DOHH2 (cell line): ENCODE data around the gene NFKB1.

Experiments used
- H3F3A ChIP-seq: fragments of 200-600 bp; sonication (generic), shearing (Covaris generic); 2 replicates; pipeline ENCODE4 v1.6.0; 2016; ENCODE audit warnings: antibody characterized with exemption, mild to moderate bottlenecking; ENCODE audit not compliant: control insufficient read depth, insufficient read depth
- H3K27ac ChIP-seq: fragments of 200-600 bp; sonication (generic); 2 replicates; pipeline ENCODE4 v1.5.1; 2014; ENCODE audit warnings: low read depth, mild to moderate bottlenecking, low read length, moderate library complexity
- H3K27me3 ChIP-seq: fragments of 200-600 bp; sonication (generic); 2 replicates; pipeline ENCODE4 v1.6.1; 2014; ENCODE audit warnings: mild to moderate bottlenecking, low read length, mixed read lengths; ENCODE audit not compliant: control insufficient read depth
- H3K36me3 ChIP-seq: fragments of 200-600 bp; sonication (generic); 2 replicates; pipeline ENCODE4 v1.6.1; 2014; ENCODE audit warnings: mild to moderate bottlenecking, low read length, moderate library complexity, mixed read lengths; ENCODE audit not compliant: control insufficient read depth
- H3K4me1 ChIP-seq: fragments of 200-600 bp; sonication (generic); 2 replicates; pipeline ENCODE4 v1.6.1; 2014; ENCODE audit warnings: mild to moderate bottlenecking, low read length, mixed read lengths; ENCODE audit not compliant: control insufficient read depth
- H3K4me2 ChIP-seq: fragments of 200-600 bp; sonication (generic); 2 replicates; pipeline ENCODE4 v1.6.0; 2014; ENCODE audit warnings: mild to moderate bottlenecking, low read length, moderate library complexity
- H3K4me3 ChIP-seq: fragments of 200-600 bp; sonication (generic); 2 replicates; pipeline ENCODE4 v1.5.1; 2014; ENCODE audit warnings: mild to moderate bottlenecking, low read length, mixed read lengths
- H3K79me2 ChIP-seq: fragments of 200-600 bp; sonication (generic); 2 replicates; pipeline ENCODE4 v1.6.1; 2014; ENCODE audit warnings: mild to moderate bottlenecking, low read length, mixed read lengths; ENCODE audit not compliant: control insufficient read depth
- H3K9me2 ChIP-seq: fragments of 200-600 bp; sonication (generic); replicated peaks from 2 replicates; pipeline ENCODE4 v1.6.1; 2014; ENCODE audit warnings: mild to moderate bottlenecking, low read length, mixed read lengths; ENCODE audit not compliant: control insufficient read depth
- H3K9me3 ChIP-seq: fragments of 200-600 bp; sonication (generic); 2 replicates; pipeline ENCODE4 v1.6.1; 2014; ENCODE audit warnings: antibody characterized with exemption, low read length, mixed read lengths; ENCODE audit not compliant: control insufficient read depth, insufficient read depth
- H4K20me1 ChIP-seq: fragments of 200-600 bp; sonication (generic); 2 replicates; pipeline ENCODE4 v1.6.0; 2014; ENCODE audit warnings: low read depth, mild to moderate bottlenecking, antibody characterized with exemption, low read length, moderate library complexity; ENCODE audit not compliant: control insufficient read depth, insufficient read depth
- CTCF ChIP-seq: fragments of 200-600 bp; sonication (generic); IDR thresholded peaks from one replicate; pipeline ENCODE4 v1.5.1; 2014; ENCODE audit warnings: antibody characterized with exemption, mild to moderate bottlenecking, low read depth, low read length; ENCODE audit not compliant: poor library complexity, severe bottlenecking
- EZH2phosphoT487 ChIP-seq: fragments of 200-600 bp; sonication (generic); IDR thresholded peaks from 2 replicates; pipeline ENCODE4 v1.6.1; 2017; ENCODE audit warnings: borderline replicate concordance, mild to moderate bottlenecking, antibody characterized with exemption, low read length, moderate library complexity, mixed read lengths

NFKB1 gene

GRCh38 chr4:102503831-102504786 is 3.0 kb downstream of the NFKB1 start:
- H3K4me2 ChIP-seq: peak overlapping the region; percentile 96
- H3K4me1 ChIP-seq: peaks cover 28% of the 10 kb centered on the region
- peaks cover 75% of the 10 kb centered on the region for H3K79me2 ChIP-seq
- H3K36me3 ChIP-seq: peaks cover 31% of the 10 kb centered on the region
- peaks cover 10% of the 10 kb centered on the region for H4K20me1 ChIP-seq
- TF ChIP-seq CTCF (no peak), EZH2phosphoT487 (no peak)
- H3K9me2 ChIP-seq: no peaks in the 10 kb centered on the region
- peak overlapping the region; percentile 84 for H3K27ac ChIP-seq
- H3K9me3 ChIP-seq: no peaks in the 10 kb centered on the region
- H3F3A ChIP-seq: no peaks in the 10 kb centered on the region
- H3K4me3 ChIP-seq: peak overlapping the region; percentile 85
- no peaks in the 10 kb centered on the region for H3K27me3 ChIP-seq

GRCh38 chr4:102504941-102505340 is 3.8 kb downstream of the NFKB1 start:
- TF ChIP-seq CTCF (no peak), EZH2phosphoT487 (no peak)
- H3K27ac ChIP-seq: no peak overlapping the region
- no peaks in the 10 kb centered on the region for H3K27me3 ChIP-seq
- H3K4me3 ChIP-seq: peak overlapping the region; percentile 85
- peak overlapping the region; percentile 96 for H3K4me2 ChIP-seq
- H3K4me1 ChIP-seq: peaks cover 28% of the 10 kb centered on the region
- no peaks in the 10 kb centered on the region for H3F3A ChIP-seq
- H3K36me3 ChIP-seq: peaks cover 39% of the 10 kb centered on the region
- no peaks in the 10 kb centered on the region for H3K9me3 ChIP-seq
- H3K79me2 ChIP-seq: peaks cover 84% of the 10 kb centered on the region
- peaks cover 13% of the 10 kb centered on the region for H4K20me1 ChIP-seq
- H3K9me2 ChIP-seq: no peaks in the 10 kb centered on the region

GRCh38 chr4:102505708-102506107 is 4.5 kb downstream of the NFKB1 start:
- Histone ChIP-seq H3K4me3 (no peak overlapping the region), H3K4me2 (no peak overlapping the region), H3K79me2 (peaks cover 91% of the 10 kb centered on the region)

More at GRCh38 chr4:102505708-102506107, 4.5 kb downstream of the NFKB1 start:
- Histone ChIP-seq H3K27me3 (no peaks in the 10 kb centered on the region), H3K4me1 (peaks cover 21% of the 10 kb centered on the region), H3K36me3 (peaks cover 47% of the 10 kb centered on the region), H3K9me3 (no peaks in the 10 kb centered on the region), H4K20me1 (peaks cover 15% of the 10 kb centered on the region), H3K9me2 (no peaks in the 10 kb centered on the region), H3K27ac (no peak overlapping the region), H3F3A (no peaks in the 10 kb centered on the region)
- no peak for TF ChIP-seq CTCF
- no peak for TF ChIP-seq EZH2phosphoT487
